Neural crest cell (in vitro differentiated cells): ENCODE results near the gene FKBP4. TPM values are rescaled to one million over a fixed set of nuclear protein-coding genes. Genes with fewer than 3 reads are reported as not detected.
"Not testable (repeated sequence)": the region's sequence is repeated elsewhere in the genome, so short reads cannot be mapped to it uniquely, and the experiment has no call there.

ENCODE experiments used
- DNase-seq: peaks from one replicate; pipeline ENCODE4 v3.0.0; 2021; ENCODE audit warnings: low read depth, mixed read lengths, low spot score
- H3K27ac Mint-ChIP-seq: one replicate; pipeline ENCODE4 v1.8.0; 2021; ENCODE audit warnings: mild to moderate bottlenecking, mixed read lengths; ENCODE audit not compliant: unreplicated experiment
- H3K27me3 Mint-ChIP-seq: 2 replicates; pipeline ENCODE4 v1.8.0; 2021; ENCODE audit warnings: low read depth, mild to moderate bottlenecking, mixed read lengths
- H3K36me3 Mint-ChIP-seq: 2 replicates; pipeline ENCODE4 v1.8.0; 2021; ENCODE audit warnings: low read depth, mild to moderate bottlenecking, mixed read lengths
- H3K4me1 Mint-ChIP-seq: 2 replicates; pipeline ENCODE4 v1.8.0; 2021; ENCODE audit warnings: mixed read lengths
- H3K4me3 Mint-ChIP-seq: one replicate; pipeline ENCODE4 v1.8.0; 2021; ENCODE audit warnings: mild to moderate bottlenecking, mixed read lengths
- H3K9me3 Mint-ChIP-seq: 2 replicates; pipeline ENCODE4 v1.8.0; 2021; ENCODE audit warnings: mixed read lengths
- CTCF ChIP-seq: fragments of 200-600 bp; sonication (generic); conservative IDR thresholded peaks from 2 replicates; pipeline ENCODE4 v1.5.0; 2021; ENCODE audit warnings: antibody characterized with exemption, mild to moderate bottlenecking
- total RNA-seq: library from RNA; stranded (reverse); gene quantifications from 2 replicates; pipeline ENCODE4 v1.2.1, GENCODE V29; 2021

The FKBP4 gene
- total RNA-seq, 1 donor from 2014 or later: 102 TPM

GRCh38 chr12:2769866-2770533 lies 24.8 kb upstream of the FKBP4 start:
- no peaks in the 10 kb centered on the region for H3K27me3 Mint-ChIP-seq
- H3K9me3 Mint-ChIP-seq: peaks cover 4% of the 10 kb centered on the region
- H3K36me3 Mint-ChIP-seq: no peaks in the 10 kb centered on the region
- H3K4me1 Mint-ChIP-seq: peaks cover 4% of the 10 kb centered on the region
- no peak overlapping the region for H3K4me3 Mint-ChIP-seq
- DNase-seq: no peak
- no peak for TF ChIP-seq CTCF
- H3K27ac Mint-ChIP-seq: no peak overlapping the region

- not testable (repeated sequence) for H3K36me3 Mint-ChIP-seq, H3K27ac Mint-ChIP-seq, H3K27me3 Mint-ChIP-seq
These were observed 24.2 kb upstream of the FKBP4 start for GRCh38 chr12:2770544-2770943.

GRCh38 chr12:2772370-2772769 lies 22.4 kb upstream of the FKBP4 start:
- H3K36me3 Mint-ChIP-seq: no peaks in the 10 kb centered on the region
- no peak overlapping the region for H3K27ac Mint-ChIP-seq
- H3K9me3 Mint-ChIP-seq: peaks cover 4% of the 10 kb centered on the region
- H3K27me3 Mint-ChIP-seq: no peaks in the 10 kb centered on the region
- TF ChIP-seq CTCF: no peak
- DNase-seq: no peak
- H3K4me1 Mint-ChIP-seq: peaks cover 4% of the 10 kb centered on the region
- no peak overlapping the region for H3K4me3 Mint-ChIP-seq

More at GRCh38 chr12:2770544-2770943, 24.2 kb upstream of the FKBP4 start:
- not testable (repeated sequence) for H3K4me3 Mint-ChIP-seq, H3K9me3 Mint-ChIP-seq, DNase-seq, H3K4me1 Mint-ChIP-seq

DNA sequence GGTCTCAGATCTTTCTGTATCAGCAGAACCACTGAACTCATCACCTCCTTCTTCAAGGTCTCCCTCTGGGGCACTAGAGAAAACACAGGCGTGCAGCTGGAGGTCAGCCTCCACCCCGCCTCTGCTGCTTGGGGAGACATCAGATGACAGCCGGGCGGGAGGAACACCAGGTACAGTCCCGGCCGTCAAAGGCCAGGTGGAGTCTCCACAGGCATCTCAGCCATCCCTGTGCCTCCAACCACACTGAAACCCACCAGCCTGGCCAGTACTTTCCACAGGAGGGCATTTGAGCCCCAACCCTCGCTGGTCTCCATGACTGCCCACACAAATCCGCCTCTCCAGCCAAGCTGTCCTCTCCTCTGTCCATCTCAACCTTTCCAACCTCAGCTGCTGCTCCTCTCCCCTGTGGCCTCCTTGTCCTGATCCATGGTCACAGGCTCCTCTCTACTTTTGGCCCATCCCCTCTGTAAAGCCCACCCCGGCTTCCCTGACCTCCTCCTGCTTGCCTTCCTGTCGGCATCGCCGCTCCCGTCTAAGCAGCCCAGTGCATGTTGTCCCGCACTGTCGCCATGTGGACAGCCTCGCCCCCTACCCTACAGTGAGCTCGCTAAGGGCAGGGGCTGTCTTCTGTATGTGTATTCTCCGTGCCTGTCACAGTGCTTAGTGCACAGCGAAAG lies 21.4 kb upstream of the FKBP4 start:
- Mint-ChIP-seq H3K36me3 (no peaks in the 10 kb centered on the region), H3K4me1 (peaks cover 4% of the 10 kb centered on the region), H3K4me3 (no peak overlapping the region), H3K9me3 (peaks cover 4% of the 10 kb centered on the region), H3K27me3 (no peaks in the 10 kb centered on the region), H3K27ac (no peak overlapping the region)
- TF ChIP-seq CTCF: no peak
- DNase-seq: no peak

GRCh38 chr12:2775431-2775830 lies 19.3 kb upstream of the FKBP4 start:
- no peak for TF ChIP-seq CTCF
- H3K36me3 Mint-ChIP-seq: no peaks in the 10 kb centered on the region
- peaks cover 3% of the 10 kb centered on the region for H3K9me3 Mint-ChIP-seq
- H3K4me3 Mint-ChIP-seq: no peak overlapping the region
- DNase-seq: no peak
- H3K4me1 Mint-ChIP-seq: peaks cover 2% of the 10 kb centered on the region
- no peaks in the 10 kb centered on the region for H3K27me3 Mint-ChIP-seq
- no peak overlapping the region for H3K27ac Mint-ChIP-seq

- no peak for DNase-seq
- Mint-ChIP-seq H3K4me1 (no peaks in the 10 kb centered on the region), H3K27me3 (no peaks in the 10 kb centered on the region), H3K27ac (no peak overlapping the region), H3K36me3 (no peaks in the 10 kb centered on the region), H3K4me3 (no peak overlapping the region), H3K9me3 (no peaks in the 10 kb centered on the region)
- TF ChIP-seq CTCF: no peak
These were observed 18.5 kb upstream of the FKBP4 start for GRCh38 chr12:2776129-2776806.
